ENCODE data around the gene EPB41L4B. TPM values are rescaled to one million over a fixed set of nuclear protein-coding genes. Genes with fewer than 3 reads are reported as not detected.
"Not testable (repeated sequence)": the region's sequence is repeated elsewhere in the genome, so short reads cannot be mapped to it uniquely, and the experiment has no call there.

Gene EPB41L4B
- total RNA-seq, 2 donors from 2014 or later: 41.9 to 122 TPM

DNA sequence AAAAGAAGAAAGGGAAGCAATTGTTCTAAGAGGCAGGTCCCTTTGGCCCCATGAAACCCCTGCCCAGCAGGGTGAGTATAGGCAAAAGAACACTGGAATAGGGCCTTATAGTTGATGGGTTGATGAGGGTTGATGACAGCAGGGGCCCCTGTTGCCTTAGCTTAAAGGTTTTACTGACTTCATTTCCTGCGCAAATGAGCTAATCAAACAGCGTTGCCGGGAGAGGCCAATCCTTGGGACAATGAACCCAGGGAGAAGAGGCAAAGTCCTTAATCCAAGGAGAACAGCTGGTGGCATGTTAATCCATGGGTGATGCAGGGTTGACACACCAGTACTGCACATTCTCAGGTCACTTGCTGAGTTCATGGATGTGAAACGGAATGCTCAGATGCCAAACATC is 22.0 kb upstream of the EPB41L4B start:
- WGBS, 2 donors: 88 to 89% methylated on average over 4 of the region's 4 CpGs
- no peaks in the 10 kb centered on the region for H3K36me3 ChIP-seq (replicated peaks in 1 of 2; ENCODE audit: insufficient read depth in 1 of 2, low read depth in 2 of 2)
- peaks cover 15% of the 10 kb centered on the region for H3K4me1 ChIP-seq
- DNase-seq (no peak), ATAC-seq (no peak)
- no peak overlapping the region for H3K27ac ChIP-seq
- TF ChIP-seq POLR2A (IDR thresholded peaks at IDR 0.05) (no peak), CTCF (IDR thresholded peaks at IDR 0.05) (no peak)
- H3K27me3 ChIP-seq: no peaks in the 10 kb centered on the region
- H3K9me3 ChIP-seq: no peaks in the 10 kb centered on the region
- intact Hi-C loops (cut with DNase I): no loop called here
- H3K4me3 ChIP-seq: no peak overlapping the region

- H3K4me3 ChIP-seq: no peak overlapping the region
- H3K27me3 ChIP-seq: no peaks in the 10 kb centered on the region
- H3K36me3 ChIP-seq (replicated peaks in 1 of 2; ENCODE audit: insufficient read depth in 1 of 2, low read depth in 2 of 2): no peaks in the 10 kb centered on the region
- intact Hi-C loops (cut with DNase I): no loop called here
- no peaks in the 10 kb centered on the region for H3K9me3 ChIP-seq
- no peak for TF ChIP-seq CTCF (IDR thresholded peaks at IDR 0.05)
- no peak for TF ChIP-seq POLR2A (IDR thresholded peaks at IDR 0.05)
- H3K27ac ChIP-seq: no peak overlapping the region
- peaks cover 15% of the 10 kb centered on the region for H3K4me1 ChIP-seq
- WGBS, 2 donors: 49 to 51% methylated on average over 6 of the region's 6 CpGs
- no peak for ATAC-seq
- DNase-seq: no peak
Measured at GRCh38 chr9:109341561-109341960, 20.7 kb upstream of the EPB41L4B start.

- H3K4me1 ChIP-seq: peaks cover 12% of the 10 kb centered on the region
- intact Hi-C loops (cut with DNase I); H3K27me3 ChIP-seq; H3K36me3 ChIP-seq (replicated peaks in 1 of 2; ENCODE audit: insufficient read depth in 1 of 2, low read depth in 2 of 2); H3K4me3 ChIP-seq; DNase-seq; H3K27ac ChIP-seq; ATAC-seq; H3K9me3 ChIP-seq: not testable (repeated sequence)
- WGBS, 2 donors: 74 to 84% methylated on average over 7 of the region's 7 CpGs
Measured at GRCh38 chr9:109340979-109341378, 20.1 kb upstream of the EPB41L4B start.

- 88 to 92% methylated on average over 3 of the region's 3 CpGs for WGBS, 2 donors
- no peak overlapping the region for H3K27ac ChIP-seq
- no peaks in the 10 kb centered on the region for H3K9me3 ChIP-seq
- no peaks in the 10 kb centered on the region for H3K36me3 ChIP-seq (replicated peaks in 1 of 2; ENCODE audit: insufficient read depth in 1 of 2, low read depth in 2 of 2)
- no peak for ATAC-seq
- no peaks in the 10 kb centered on the region for H3K27me3 ChIP-seq
- no peak for TF ChIP-seq CTCF (IDR thresholded peaks at IDR 0.05)
- DNase-seq: peak in 1 of 4 donors; percentile 2
- H3K4me3 ChIP-seq: no peak overlapping the region
- intact Hi-C loops (cut with DNase I): no loop called here
- peaks cover 19% of the 10 kb centered on the region for H3K4me1 ChIP-seq
Measured at GRCh38 chr9:109336409-109336808, 15.6 kb upstream of the EPB41L4B start.

GRCh38 chr9:109335929-109336328 is 15.1 kb upstream of the EPB41L4B start:
- intact Hi-C loops (cut with DNase I): no loop called here
- WGBS, 2 donors: 75 to 79% methylated on average over 2 of the region's 2 CpGs

More at GRCh38 chr9:109335929-109336328, 15.1 kb upstream of the EPB41L4B start:
- Histone ChIP-seq H3K4me3 (no peak overlapping the region), H3K36me3 (replicated peaks in 1 of 2; ENCODE audit: insufficient read depth in 1 of 2, low read depth in 2 of 2) (no peaks in the 10 kb centered on the region), H3K4me1 (peaks cover 23% of the 10 kb centered on the region), H3K27me3 (no peaks in the 10 kb centered on the region), H3K27ac (no peak overlapping the region), H3K9me3 (no peaks in the 10 kb centered on the region)
- DNase-seq: no peak
- no peak for ATAC-seq
- TF ChIP-seq POLR2A (IDR thresholded peaks at IDR 0.05) (no peak), CTCF (IDR thresholded peaks at IDR 0.05) (no peak)

Measured in body of pancreas (tissue), 4 donors.